ENCODE measurements around the gene MXD1. TPM values are rescaled to one million over a fixed set of nuclear protein-coding genes. Genes with fewer than 3 reads are reported as not detected.

The MXD1 gene
- total and polyA plus RNA-seq, 7 donors: 5.4 to 102 (median 7.8) TPM

DNA sequence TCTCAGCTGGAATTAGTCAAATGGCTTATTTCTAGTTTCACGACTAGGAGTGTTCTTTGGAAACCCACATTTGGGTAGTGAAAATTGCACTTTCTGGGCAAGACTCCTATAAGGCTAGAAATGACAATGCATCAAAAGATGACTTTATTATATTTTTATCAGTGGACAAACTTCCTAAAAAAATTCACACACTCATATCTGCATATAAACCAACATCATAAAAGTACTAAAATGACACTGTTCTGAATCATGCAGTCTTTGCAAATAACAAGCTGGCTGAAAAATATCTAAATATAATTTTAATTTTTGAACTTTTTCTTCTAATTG is 17.6 kb downstream of the MXD1 start:
- DNase-seq: no peak
- Histone ChIP-seq H3K9me3 (no peaks in the 10 kb centered on the region), H3K4me1 (no peaks in the 10 kb centered on the region), H3K36me3 (peaks cover 6 to 35% (median 23%) of the 10 kb centered on the region in 4 donors), H3K4me3 (no peak overlapping the region), H3K27me3 (no peaks in the 10 kb centered on the region), H3K27ac (no peak overlapping the region)
- TF ChIP-seq EP300 (IDR thresholded peaks at IDR 0.05) (no peak), POLR2AphosphoS5 (IDR thresholded peaks at IDR 0.05) (no peak), POLR2A (IDR thresholded peaks at IDR 0.05) (no peak)
- TF ChIP-seq, protein P1, sequence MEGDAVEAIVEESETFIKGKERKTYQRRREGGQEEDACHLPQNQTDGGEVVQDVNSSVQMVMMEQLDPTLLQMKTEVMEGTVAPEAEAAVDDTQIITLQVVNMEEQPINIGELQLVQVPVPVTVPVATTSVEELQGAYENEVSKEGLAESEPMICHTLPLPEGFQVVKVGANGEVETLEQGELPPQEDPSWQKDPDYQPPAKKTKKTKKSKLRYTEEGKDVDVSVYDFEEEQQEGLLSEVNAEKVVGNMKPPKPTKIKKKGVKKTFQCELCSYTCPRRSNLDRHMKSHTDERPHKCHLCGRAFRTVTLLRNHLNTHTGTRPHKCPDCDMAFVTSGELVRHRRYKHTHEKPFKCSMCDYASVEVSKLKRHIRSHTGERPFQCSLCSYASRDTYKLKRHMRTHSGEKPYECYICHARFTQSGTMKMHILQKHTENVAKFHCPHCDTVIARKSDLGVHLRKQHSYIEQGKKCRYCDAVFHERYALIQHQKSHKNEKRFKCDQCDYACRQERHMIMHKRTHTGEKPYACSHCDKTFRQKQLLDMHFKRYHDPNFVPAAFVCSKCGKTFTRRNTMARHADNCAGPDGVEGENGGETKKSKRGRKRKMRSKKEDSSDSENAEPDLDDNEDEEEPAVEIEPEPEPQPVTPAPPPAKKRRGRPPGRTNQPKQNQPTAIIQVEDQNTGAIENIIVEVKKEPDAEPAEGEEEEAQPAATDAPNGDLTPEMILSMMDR (IDR thresholded peaks at IDR 0.05): no peak
- intact Hi-C loops (cut with DNase I): no loop called here
- WGBS, 2 donors: 63 to 83% methylated on average over 1 of the region's 1 CpG

DNA sequence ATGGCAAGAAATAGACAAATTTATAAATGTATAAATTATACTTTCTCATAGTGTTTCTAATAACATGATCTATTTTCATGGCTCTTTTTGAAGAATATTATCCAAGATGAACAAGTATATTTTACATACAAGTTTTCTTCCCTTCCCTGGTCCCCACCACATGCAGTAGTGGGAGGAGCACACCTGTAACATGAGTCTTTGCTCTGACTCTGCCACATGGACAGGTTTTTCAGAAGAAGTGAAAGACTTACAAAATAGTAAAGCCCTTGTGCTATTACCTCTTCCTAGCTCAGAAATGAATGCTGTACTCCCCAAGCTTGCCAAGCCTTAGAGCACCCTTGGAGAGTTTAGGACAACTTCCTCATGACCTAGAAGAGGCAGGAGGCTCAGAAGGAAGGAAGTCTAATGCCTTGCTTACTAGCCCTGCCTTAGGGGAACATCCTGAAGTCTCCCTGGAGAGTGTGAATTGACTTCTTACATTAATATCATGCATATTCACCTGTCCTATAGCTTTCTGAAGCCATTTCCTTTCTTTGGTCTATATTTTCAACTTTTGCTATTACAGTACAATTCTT is 18.4 kb downstream of the MXD1 start:
- Histone ChIP-seq H3K36me3 (peaks cover 12 to 43% (median 30%) of the 10 kb centered on the region in 4 donors), H3K4me1 (no peaks in the 10 kb centered on the region), H3K4me3 (no peak overlapping the region), H3K27ac (peak overlapping the region in 2 of 4 donors; percentile 4 to 22), H3K9me3 (no peaks in the 10 kb centered on the region), H3K27me3 (no peaks in the 10 kb centered on the region)
- intact Hi-C loops (cut with DNase I): no loop called here
- DNase-seq: no peak
- TF ChIP-seq, protein P1 (IDR thresholded peaks at IDR 0.05): no peak
- TF ChIP-seq POLR2A (IDR thresholded peaks at IDR 0.05) (no peak), EP300 (IDR thresholded peaks at IDR 0.05) (no peak), POLR2AphosphoS5 (IDR thresholded peaks at IDR 0.05) (no peak)

DNA sequence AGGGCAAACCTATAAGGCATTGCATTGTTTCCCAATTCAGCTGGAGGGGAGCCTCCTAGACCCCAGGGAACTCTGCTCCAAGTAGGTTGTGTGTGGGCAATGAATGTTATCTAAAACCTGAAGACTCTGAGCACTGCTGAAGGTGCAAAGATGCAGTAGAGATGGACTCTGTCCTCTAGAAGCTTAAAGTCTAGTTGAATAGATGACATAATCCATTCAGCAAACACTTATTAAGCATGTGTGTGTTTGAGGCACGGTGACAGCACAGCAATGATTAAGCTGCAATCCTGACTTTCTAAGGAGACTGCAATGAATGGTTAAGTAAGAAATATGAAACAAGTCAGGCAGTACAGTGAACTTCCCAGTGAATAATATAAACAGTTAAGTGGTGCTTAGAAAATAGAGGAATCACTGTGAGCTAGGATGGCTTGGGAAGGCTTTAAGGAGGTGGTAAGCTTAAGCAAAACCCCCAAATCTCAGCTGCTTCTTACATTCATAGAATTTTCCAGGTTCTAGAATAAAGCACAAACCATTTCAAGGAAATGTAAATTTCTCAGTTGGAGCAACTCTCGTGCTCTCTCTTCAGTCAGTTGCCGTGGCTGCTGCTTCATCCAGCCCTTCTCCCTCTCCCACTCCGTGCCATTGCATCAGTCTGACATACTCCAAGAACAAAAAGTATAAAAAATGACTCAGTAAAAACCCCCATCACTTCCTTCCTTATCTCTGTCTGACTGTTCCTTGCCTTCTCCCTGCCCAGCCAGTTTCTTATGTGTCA is 19.1 kb downstream of the MXD1 start:
- peaks cover 16 to 50% (median 35%) of the 10 kb centered on the region in 4 donors for H3K36me3 ChIP-seq
- no peaks in the 10 kb centered on the region for H3K27me3 ChIP-seq
- WGBS, 2 donors: 63 to 68% methylated on average over 4 of the region's 4 CpGs
- no peak overlapping the region for H3K4me3 ChIP-seq
- H3K4me1 ChIP-seq: no peaks in the 10 kb centered on the region
- H3K27ac ChIP-seq: peak overlapping the region in 2 of 4 donors; percentile 4 to 22
- DNase-seq: no peak
- no peaks in the 10 kb centered on the region for H3K9me3 ChIP-seq
- TF ChIP-seq, protein P1 (IDR thresholded peaks at IDR 0.05): no peak
- no peak for TF ChIP-seq EP300 (IDR thresholded peaks at IDR 0.05)
- TF ChIP-seq POLR2AphosphoS5 (IDR thresholded peaks at IDR 0.05): no peak
- no peak for TF ChIP-seq POLR2A (IDR thresholded peaks at IDR 0.05)
- intact Hi-C loops (cut with DNase I): no loop called here

DNA sequence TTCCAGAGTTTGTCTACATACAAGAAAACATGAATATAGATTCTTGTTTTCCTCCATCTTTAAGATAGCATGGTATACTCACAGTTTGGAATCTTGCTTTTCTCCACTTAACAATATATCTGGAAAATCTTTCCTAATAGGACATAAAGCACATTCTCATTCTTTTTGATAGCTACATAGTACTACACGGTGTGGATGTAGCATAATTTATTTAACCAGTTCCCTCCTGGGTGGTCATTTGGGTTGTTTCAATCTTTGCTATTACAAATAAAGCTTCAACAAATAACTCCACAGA is 19.7 kb downstream of the MXD1 start:
- 80 to 83% methylated on average over 1 of the region's 1 CpG for WGBS, 2 donors
- H3K4me1 ChIP-seq: no peaks in the 10 kb centered on the region
- H3K27ac ChIP-seq: peak overlapping the region in 2 of 4 donors; percentile 4 to 22
- TF ChIP-seq EP300 (IDR thresholded peaks at IDR 0.05): no peak
- H3K36me3 ChIP-seq: peaks cover 18 to 54% (median 35%) of the 10 kb centered on the region in 4 donors
- no peak for DNase-seq
- H3K27me3 ChIP-seq: no peaks in the 10 kb centered on the region
- no peaks in the 10 kb centered on the region for H3K9me3 ChIP-seq
- intact Hi-C loops (cut with DNase I): no loop called here
- H3K4me3 ChIP-seq: no peak overlapping the region

DNA sequence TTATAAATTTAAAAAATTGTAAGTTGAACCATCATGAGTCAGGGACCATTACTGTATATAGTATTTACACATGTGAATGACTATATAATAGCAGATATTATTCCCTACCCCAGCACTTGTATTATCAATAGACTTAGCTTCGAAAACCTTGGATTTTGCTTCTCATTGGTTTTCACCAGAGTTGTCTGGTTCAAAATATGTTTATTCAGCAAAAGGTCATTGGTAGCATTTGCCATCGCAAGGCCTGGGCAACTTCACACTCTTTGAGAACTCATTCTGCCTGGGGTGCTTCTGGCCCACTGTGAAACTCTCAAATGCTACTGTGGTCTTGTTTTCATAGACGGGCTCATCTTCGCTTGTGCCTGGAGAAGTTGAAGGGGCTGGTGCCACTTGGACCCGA is 20.1 kb downstream of the MXD1 start:
- intact Hi-C loops (cut with DNase I): no loop called here
- 96% methylated on average over 5 of the region's 5 CpGs for WGBS, 2 donors
- no peaks in the 10 kb centered on the region for H3K27me3 ChIP-seq

More for the DNA sequence above, 20.1 kb downstream of the MXD1 start:
- no peak for DNase-seq
- H3K4me1 ChIP-seq: no peaks in the 10 kb centered on the region
- TF ChIP-seq POLR2AphosphoS5 (IDR thresholded peaks at IDR 0.05) (no peak), EP300 (IDR thresholded peaks at IDR 0.05) (no peak), POLR2A (IDR thresholded peaks at IDR 0.05) (no peak)
- TF ChIP-seq, protein P1 (IDR thresholded peaks at IDR 0.05): no peak
- no peaks in the 10 kb centered on the region for H3K9me3 ChIP-seq
- H3K36me3 ChIP-seq: peaks cover 18 to 58% (median 35%) of the 10 kb centered on the region in 4 donors
- H3K4me3 ChIP-seq: no peak overlapping the region
- H3K27ac ChIP-seq: no peak overlapping the region

Data from sigmoid colon (tissue), 7 donors.